Measurements from ENCODE around the gene SOBP.

The SOBP gene

DNA sequence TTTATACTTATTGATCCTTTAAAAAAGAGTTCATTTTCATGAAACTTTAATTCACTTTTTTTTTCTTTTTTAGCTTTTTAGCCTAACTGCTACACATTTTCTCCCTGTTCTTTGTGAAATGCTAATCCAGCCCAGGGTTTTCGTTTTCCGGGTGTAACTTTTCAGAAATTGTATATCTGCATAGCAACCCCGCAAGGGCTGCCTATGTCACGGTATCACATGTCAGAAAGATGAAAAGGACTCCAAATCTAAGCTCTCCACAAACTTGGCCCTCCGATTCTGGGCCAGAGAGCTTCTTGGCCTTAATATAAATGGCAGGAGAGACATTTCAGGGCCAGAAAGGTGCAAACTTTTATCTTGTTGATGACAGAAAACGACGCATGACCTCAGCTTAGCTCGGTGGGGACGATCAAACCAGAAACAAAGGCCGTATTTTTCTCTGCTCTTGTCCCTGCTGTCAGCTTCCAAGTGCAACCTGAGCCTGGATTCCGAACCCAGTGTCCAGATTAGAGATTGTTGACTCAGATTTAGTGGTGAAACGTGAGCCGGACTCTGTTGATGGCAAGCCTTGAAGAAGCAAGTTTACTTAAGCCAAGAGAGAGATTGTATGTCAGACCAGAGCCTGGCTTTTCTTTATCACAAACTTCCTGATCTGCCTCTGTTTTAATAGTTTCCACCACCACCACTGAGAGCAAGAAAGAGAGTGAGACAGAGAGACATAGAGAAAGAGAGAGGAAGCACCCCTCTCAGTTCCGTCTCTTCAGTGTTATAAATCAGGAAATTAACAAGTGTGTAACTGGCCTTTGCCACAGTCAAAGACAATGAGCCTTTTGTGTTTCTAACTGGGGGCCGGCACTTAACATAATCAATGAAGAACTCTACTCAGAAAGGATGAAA is 176.4 kb downstream of the SOBP start:
- peak; percentile 58 to 74 for DNase-seq

DNA sequence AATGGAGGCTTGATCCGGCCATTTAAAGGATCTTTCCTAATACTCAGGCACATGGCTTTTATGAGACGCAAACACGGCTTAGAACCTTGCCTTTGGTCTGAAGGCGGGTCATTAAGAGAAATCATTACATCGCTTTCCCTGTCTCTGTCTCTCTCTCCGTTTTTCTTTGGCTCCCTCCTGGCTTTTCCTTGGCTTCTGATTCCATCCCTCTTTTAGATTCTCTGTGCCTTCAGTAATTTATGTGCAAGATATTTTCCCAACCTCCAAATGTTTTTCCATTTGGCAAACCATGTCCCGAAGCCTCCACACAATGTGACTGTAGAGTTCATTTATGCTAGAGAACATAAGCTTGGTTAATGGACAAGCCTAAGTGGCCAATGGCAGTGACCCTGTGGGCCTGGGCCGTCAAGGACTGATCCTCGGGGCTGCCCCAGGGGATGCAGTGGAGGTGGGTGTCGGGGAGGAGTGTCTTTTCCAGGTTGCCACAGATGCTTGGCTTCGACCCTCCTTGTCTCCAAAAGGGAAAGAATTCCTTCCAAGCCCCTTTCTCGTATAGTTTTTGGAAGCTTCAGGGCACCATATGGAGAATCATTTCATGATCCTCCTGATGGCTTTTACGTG is 177.2 kb downstream of the SOBP start:
- no peak for DNase-seq

DNA sequence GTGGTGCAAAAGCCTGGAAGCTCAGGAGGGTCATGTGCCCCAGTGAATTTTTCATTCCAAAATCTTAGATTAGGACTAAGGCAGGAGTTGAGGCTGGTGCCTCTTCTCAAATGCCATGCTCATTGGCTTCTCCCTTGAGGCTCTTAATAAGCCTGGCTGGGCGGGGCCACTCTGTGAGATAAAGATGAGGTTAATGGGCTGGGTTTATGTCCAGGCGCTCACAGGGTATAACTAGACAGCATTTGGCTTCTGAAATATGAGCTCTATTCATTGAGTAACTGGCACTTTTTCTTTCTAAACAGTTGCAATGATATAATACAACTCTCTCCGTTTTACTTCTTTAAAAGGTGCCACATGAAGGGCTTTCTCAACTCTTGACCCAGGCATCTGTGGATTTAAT is 177.9 kb downstream of the SOBP start:
- DNase-seq = peak; percentile 63 to 89

DNA sequence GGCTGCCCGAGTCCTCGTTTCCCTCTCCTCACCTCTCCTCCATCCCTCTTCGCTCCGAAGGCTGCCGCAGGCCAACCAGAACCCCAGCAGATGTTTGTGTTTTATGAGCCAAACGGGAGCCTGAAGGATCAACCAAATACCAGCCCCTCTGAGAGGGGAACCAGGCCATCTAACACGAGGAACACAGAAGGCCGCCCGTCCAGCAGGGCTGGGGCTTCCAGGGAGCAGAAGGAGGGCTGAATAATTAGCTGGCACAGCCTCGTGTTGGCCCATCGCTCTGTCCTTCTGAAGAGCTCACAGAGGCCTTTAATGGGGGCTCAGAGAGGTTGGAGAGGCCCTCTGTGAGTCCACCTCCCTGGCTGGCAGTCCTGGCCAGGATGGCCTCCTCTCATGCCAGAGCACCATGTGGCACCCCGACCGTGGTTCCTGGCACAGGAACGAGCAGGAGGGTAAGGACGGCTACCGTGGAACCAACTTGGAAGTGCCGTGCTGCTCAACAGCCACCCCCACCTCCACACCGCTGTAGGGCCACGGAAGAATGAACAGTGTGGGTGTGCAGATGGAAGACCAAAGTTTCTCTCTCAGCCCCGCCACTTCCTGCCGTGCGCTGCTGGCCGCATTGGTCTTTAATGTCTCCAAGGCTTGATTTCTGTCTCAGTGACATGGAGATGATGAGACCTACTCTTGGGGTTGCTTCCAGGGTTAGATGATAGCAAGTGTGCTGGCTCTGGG is 179.0 kb downstream of the SOBP start:
- DNase-seq = no peak

DNA sequence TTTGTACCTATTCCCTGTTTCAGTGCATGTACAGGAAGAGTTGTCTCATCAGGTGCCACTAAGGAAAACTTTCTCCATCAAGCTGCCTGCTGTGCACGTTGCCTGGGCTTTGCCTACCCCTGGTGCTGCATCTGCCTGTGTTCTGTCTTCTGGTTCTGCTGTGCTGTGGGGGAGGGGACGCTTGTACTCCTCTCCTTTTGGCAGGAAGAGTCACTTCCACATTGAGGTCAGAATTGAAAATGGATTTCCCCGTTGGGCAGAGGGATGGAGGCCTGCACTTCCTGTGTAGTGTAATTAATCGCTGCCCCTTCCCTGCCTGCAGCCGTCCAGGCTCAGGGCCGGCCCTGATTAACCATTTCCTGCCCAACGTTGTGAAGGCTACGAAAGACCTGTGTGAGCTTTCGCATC is 180.9 kb downstream of the SOBP start:
- no peak for DNase-seq

DNA sequence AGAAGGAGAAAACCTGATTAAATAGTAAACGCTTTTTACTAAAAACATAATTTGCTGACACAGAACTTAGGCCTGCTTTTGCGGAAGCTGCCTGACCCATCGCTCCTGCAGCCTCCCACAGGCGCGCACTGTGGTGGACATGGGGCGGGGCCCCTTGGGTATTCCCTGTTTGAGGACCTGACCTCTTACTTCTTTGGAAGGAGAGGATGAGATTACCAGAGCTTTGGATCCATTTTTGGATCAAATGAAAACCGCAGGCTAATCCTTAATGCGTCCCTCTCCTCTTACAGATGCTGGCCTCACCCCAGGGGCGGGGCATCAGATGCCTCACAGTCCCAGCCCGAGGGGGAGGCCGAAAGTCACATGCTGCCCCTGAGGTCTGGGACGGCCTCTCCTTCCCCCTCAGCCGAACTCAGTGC is 183.2 kb downstream of the SOBP start:
- DNase-seq = peak in 1 of 2 experiments; percentile 22

DNA sequence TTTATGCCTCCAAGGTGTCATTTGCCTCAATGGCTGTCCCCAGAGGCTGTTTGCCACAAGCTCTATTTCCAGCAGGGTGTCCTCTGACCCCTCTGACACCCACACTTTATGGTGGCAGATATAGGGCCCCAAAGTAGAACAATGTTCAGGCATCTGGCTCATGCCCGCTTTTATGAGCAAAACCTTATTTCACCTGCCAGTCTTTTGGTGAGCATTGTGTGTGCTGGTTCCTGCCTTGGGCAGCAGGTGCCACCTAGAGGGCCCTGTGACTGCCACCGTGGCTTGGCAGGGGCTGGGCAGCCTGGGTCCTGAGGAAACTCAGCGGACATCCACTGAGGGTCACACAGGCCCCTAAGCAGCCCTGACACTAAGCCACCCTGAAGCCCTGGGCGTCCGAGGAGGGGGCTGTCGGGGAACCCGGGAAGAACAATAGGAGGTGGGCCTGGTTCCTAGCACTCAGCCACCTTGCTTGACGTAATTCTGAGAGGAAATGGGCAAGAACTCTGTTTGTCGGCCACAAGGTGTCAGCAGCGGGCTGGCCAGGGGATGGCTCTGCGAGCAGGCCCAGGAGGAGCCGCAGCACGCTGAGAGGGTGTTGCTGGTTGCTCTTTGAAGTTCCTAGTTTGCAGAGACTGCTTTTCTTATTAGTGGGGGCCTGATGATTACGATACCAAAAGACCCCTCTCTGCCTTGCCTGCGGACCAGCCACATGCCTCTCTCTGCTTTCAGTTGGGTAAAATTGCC is 185.2 kb downstream of the SOBP start:
- peak; percentile 71 to 85 for DNase-seq

DNA sequence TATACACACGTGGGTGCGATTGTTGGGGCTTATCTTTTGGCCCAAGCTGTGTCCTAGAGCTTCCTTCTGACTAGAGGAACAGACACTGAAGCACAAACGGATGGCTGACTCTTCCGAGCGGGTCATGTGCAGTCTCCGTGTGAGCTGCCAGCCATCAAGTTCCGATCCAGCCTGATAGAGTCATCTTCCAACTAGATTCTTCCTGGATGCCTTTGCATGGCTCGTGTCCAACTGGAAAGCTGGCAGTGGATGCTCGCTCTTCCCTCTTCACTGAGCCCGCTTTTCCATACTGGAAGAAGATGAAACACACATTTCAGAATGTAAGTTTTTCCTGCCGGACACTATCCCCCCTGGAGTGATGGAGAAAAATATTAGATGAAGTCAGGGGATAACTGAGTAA is 186.1 kb downstream of the SOBP start:
- no peak for DNase-seq

DNA sequence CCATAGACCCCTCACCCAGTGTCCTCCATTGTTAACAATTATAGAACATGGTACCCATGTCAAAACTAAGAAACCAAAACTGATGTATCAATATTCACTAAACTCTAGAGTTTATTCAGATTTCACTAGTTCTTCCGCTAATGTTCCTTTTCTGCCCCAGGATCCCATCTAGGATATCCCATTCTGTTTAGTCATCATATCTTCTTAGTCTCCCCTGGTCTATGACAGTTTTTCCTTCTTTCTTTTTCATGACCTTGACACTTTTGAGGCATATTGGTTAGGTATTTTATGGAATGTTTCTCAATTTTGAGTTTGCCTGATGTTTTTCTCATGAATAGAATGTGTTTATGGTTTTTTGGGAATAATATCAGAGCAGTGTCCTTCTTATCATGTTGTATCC is 187.5 kb downstream of the SOBP start:
- DNase-seq = no peak

DNA sequence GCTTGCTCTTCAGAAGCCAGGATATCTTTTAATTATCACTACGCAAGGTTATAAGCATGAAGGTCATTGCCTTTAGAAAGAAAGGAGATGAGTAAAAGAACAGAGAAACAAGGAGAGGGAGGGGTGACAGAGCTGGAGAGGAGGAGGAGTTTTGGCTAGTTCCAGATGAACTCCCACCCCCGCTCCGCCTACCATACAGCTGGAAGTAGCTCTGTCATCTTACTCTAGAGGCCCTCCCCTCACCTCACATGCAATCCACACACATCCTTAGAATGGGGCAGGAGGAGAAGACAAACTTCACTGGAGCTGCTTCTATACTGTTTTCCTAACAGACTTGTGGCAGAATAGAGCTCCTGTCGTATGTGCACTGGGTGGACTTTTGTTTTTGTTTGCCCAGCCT is 189.5 kb downstream of the SOBP start:
- no peak for DNase-seq

DNA sequence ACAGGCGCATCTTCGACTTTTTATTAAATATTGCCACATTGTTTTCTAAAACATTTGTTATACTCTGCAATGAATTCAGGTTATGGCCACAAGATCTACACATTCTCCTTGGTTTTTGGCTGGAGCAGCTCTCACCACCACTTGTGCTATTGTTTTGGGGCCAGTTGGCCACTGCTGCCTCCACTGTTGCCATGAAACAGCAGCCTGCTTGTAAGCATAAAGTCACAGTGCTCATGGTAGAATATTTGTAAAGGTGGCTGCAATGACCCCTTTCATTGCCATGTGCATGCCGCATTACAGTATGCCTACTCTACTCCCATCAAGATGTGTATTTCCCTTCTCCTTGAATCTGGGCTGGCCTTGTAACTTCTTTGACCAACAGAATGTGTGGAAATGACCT is 192.8 kb downstream of the SOBP start:
- no peak for DNase-seq

DNA sequence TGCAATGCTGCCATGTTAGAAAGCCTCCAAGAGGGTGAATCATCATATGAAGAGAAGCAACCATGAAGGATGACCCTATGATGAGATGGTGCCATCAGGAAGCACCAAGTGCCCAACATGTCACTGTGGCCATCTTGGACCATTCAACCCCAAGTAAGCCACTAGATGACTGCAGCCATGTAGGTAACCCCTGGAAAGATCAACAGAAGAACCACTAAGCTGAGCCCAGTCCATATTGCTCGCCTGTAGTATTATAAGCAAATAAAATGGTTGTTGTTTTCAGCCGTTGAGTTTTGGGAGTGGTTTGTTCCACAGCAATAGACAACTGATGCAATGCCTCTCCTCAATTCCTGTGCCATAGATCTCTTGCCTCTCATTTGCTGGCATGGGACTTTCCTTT is 193.3 kb downstream of the SOBP start:
- no peak for DNase-seq

DNA sequence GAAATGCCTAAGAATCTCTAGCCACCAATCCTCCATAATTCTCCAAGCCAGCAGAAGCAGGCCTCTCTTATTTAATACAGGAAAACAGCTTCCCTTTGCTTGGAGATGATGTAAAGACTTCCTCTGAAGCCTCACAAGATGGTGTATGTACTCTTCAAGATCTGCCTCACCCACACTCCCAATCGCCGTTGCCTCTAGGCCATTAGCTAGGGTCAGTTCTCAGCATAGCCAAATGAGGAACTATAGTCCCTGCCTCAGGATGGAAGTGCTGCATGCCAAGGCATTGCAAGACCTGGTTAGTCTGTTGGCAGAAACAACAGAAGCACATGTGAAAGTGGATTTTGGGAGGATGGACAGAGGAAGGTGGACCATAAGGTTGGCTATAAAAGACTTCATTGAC is 195.1 kb downstream of the SOBP start:
- no peak for DNase-seq

DNA sequence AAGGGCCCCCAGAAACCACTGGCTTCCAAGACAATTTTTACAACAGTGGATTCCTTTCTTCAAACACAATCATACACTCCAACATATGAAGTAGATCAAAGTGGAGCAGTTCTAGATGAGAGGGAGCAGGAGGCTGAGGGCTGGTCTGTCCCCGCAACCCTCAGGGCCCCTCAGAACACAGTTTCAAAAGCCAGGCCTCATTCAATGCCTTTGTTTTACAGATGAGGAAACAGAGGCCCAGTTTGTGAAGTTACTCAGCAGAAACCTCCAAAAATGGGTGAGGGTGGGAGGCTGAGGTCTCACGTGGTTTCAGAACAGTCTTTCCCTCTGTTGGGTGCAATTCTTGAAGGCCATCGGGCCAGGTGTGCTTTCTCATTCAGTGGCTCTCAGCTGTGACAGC is 199.3 kb downstream of the SOBP start:
- DNase-seq = no peak

DNA sequence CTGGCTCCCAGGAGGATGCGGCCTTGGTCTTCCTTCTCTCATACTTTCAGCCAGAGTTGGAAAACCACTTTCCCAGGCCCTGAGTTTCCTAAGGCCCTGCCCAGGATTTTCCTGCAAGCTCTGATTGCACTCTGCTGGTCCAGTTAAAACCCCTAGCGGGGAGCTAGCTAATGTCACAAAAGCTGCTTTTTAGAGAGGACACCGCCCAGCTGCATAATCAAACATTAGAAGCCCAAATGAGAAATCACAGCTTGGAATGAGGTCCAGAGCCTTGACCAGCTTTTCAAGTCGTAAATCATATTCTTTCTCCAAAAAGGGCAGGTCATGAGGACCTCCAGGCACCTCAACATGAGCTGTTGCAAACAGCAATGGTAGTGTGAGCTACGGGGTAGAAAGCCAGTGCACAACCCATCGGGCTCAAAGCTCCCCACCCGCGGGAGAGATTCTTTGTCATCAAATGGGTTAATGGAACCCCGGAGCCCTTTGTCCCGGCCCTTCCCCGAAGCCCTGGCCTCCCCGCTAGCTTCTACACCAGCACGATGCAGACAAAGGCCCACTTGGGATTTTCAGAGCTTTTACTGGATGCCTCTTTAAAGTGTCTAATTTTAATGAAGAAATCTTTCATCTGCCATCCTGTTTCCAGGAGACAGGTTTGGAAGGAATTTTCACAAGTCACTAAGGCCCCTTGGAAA is 200.2 kb downstream of the SOBP start:
- peak in 1 of 2 experiments; percentile 35 for DNase-seq

DNA sequence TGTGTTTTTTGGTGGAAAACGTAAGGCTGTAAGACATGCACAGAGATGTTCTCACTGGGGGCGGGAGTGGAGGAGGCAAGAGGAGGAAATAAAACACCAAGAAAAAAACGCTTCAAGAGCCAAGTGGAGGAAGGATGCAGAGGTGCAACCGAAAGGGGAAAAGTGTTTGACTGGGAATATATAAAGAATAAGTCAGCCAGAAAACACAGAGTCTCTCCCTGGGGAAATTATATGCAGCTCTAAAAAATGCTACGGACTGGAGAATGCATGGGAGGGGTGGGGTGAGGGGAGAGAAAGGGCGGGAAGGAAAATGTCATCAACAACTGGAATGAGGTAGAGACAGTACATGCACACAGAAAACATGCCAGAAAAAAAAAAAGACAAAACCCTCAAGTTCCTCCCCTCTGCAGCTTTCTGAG is 200.7 kb downstream of the SOBP start:
- no peak for DNase-seq

DNA sequence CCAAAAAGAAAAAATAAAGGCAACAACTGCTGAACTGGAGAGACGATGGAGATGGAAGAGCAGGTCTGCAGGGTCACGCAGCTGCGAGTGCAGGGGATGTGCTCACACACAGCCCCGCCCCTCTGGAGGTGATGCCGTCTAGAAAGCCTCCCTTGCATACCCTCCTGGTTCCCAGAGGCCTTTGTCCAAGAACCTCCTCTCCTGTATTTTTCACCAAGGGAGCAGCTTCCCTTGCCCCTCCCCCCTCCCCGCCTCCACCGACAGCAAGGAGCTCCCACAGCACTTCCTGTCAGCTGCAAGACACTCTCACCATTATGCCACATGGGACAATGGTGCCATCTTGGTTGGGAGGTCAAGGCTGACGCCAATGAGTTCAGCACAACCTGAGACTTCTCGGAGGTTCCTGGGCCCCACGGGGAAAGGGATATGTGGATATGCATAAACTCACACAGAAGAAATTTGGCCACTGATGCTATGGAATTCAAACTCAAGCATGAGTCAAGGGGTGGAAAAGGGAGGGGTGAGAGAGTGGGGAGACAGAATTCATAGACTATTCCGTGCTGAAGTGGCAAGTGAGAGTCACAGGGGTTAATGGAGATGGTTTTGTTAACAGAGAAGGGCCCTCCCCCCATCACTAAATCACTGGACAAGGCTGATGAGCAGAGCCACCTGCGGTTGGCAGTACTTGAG is 201.3 kb downstream of the SOBP start:
- peak; percentile 70 to 71 for DNase-seq

DNA sequence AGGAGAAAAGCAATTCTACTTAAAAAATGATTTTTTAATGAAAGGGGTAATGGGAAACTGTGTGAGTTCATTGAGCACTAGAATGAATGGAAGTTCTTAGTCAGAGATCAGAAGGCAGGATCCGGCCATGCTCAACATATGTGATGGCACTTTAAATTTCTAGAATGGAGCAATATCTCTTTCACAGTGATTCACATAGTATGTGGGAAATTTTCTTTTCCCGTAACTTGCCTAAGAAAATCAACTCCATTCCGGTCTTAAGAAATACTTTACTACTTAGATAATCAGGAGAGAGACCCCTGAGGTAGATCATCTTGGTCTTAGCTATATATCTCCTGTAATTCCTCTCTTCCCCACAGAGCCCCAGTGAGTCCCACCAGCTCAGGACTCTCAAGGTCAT is 202.4 kb downstream of the SOBP start:
- no peak for DNase-seq

DNA sequence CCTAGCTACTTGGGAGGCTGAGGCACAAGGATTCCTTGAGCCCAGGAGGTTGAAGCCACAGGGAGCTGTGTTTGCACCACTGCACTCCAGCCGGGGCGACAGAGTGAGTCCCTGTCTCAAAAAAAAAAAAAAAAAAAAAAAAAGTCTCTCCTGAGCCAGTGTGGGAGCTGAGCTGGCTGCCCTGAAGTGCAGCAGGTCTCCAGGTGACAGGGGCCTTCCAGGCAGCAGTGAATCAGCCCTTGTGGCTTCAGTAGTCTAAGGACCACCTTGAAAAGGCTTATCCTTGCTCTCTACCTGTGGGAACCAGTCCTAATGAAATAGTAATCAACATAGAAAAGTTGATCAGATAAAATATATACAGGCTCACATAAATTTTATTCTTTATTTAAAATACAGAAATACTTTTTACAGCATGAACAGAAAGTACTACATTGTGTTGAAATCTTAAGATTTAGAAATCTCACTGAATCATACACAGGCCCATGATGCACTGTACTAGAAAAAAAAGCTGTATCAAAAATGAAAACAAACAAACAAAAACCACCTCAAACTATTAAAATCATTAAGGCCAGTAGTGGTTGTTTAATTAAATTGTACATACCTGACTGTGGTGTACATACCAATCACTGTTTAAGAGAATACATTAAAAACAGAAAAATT is 205.3 kb downstream of the SOBP start:
- no peak for DNase-seq

DNA sequence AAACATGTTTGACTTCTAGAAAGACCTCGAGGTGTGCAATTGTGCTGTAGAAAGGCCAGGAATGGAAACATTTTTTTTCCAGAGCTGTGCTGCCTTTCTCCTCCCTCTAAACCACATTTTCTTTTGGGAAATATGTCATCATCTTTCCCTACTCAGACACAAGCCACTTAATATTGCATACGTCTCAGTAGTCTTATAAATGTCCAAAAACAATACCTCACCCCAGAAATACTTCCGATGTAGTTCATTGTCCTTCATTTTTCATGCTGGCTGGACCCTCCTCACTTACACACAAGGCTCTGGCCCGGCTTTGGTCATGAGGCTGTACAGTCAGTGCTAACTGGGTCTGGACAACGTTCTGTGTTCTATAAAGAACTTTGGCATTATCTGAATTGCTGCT is 207.8 kb downstream of the SOBP start:
- no peak for DNase-seq

DNA sequence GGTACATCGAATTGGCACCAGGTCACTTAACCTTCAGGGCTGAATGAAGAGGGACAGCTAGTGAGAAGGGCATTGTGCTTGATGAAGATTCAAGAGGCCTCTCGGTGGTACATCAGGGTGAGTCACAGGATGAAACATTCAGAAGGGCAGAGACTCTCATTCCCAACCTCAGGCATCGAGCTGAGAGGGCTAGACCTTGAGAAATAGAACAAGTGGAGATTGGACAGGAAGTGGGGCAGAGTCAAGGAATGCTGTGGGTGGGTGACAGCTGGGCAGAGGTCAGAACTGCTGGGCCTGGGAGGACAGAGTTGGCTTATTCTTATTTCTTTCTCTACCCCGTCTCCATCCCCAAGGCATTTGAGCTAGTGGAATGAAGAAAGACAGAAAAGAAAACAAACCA is 208.2 kb downstream of the SOBP start:
- no peak for DNase-seq
